ENCODE results near the gene KDM4C. TPM values are rescaled to one million over a fixed set of nuclear protein-coding genes. Genes with fewer than 3 reads are reported as not detected.

Gene KDM4C
- total RNA-seq, 1 donor from 2014 or later: 33.7 TPM

DNA sequence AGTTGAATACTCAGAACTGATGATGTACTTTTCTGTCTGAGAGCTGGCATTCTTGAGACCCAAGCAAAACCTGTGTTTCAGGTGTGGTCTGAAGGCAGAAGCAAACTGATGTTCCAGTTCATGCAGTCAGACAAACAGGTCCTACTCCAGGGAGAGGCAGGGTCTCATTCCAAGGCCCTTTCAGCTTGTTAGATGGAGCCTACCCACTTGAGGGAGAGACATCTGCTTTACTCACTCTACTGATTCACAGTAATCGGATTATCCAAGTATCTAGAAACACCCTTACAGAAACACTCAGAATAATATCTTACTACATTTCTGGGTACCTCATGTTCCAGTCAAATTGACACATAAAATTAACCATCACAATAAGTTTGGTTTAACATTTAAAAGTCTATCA, 207.8 kb downstream of the KDM4C start:
- DNase-seq (ENCODE audit: low spot score): no peak

DNA sequence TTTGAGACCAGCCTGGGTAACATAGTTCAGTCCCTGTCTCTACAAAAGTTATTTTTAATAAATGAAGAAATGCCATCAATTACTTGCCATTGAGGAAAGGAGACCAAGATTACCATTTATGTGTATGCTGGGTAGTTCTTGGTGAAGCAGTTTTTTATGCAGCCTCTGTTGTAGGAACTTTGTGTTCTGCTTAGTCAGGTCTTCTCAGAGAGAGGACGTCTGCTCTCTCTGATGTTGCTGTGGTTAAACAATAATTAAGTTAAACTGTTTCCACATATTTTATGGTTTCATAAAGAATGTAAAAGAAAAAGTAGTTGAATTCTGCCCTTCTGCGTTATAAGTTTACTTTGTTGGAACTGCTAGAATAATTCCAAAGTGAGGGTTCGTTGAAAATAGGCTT, 210.5 kb downstream of the KDM4C start:
- no peak for DNase-seq (ENCODE audit: low spot score)

DNA sequence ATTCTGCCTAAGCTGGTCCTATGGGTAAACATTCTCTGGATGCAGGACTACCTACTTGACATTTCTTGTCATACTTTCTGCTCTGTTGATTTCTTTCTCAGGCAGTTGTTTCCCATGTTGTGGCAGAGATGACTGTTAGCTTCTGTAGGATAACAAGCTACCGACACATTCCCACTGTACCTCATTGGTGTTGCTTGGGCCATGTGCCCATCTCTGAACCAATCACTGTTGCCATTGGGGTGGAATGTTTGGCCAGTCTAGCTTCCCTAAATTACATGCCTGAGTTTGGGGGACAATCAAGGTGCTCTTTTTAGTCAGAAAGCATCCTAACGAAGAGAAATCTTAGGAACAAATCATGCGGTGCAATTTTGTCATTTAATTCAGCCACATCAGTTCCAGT, 212.0 kb downstream of the KDM4C start:
- DNase-seq (ENCODE audit: low spot score): no peak

DNA sequence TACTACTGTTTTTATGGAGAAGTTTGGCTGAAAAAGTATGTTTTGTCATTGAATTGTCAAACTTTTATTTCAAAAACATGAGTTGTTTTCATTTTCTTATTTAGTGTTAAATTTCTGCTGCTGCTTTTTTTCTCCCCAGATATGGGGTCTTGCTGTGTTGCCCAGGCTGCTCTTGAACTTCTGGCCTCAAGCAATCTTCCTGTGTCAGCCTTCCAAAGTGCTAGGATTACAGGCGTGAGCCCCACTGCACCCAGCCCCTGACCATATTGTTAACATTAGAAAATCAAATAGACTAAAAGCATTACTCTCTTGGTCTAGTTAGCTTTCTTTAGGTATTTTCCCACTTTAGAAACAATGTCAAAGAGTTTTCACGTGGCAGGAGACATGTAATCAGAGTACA, 215.3 kb downstream of the KDM4C start:
- DNase-seq (ENCODE audit: low spot score): no peak

DNA sequence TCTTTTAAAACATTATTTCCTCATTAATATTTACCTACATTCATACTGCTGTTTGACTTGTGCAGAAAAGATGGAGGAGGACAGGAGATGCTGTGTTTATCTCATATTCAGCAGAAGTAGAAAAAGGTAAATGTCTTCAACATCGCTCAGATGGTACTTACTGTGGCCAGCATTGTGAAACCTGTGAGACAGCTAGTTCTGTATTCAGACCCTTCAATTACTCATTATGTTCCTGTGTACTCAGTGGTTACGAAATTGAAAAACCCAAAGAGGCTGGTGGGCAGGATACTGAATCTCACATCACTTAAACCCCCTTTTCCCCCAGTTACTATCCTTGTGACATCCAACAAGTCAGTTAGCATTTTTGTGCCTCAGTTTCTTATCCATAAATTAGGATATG, 216.0 kb downstream of the KDM4C start:
- DNase-seq (ENCODE audit: low spot score): no peak

DNA sequence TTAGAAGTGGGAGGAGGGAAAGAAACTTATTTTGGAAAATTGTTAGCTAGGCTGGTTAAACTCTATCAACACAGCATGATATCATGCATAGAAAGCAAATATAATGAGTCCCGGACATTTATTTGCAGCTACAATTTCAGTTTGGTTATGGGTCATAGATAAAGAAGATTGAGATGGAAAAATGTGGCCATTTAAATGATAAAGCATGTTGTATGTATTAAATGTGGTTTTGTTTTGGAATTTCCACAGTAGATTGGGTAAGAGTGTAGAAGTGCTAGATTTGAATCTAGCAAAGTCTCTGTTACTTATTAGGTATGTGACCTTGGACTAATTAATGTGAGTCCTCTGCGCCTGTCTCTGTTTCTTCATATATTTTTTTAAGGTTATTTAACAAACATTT, 217.4 kb downstream of the KDM4C start:
- DNase-seq (ENCODE audit: low spot score): no peak

DNA sequence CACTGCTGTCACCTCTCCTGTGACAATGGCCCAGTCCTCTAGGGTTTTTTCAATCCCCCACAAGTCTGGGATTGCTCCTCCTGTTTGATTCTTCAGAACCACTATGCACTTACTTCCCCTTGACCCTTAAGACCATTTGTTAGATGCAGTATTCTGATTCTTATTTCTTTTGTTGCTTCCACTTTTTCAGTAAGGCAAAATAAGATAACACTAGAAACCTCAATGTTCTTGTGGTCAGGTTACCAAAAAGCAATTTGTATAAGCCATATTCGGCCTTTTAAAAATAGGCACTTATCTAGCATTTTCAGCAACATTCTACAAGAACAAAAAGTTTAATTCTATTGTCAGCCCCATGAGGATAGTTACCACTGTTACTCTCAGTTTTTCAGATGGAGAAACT, 220.0 kb downstream of the KDM4C start:
- DNase-seq (ENCODE audit: low spot score): no peak

DNA sequence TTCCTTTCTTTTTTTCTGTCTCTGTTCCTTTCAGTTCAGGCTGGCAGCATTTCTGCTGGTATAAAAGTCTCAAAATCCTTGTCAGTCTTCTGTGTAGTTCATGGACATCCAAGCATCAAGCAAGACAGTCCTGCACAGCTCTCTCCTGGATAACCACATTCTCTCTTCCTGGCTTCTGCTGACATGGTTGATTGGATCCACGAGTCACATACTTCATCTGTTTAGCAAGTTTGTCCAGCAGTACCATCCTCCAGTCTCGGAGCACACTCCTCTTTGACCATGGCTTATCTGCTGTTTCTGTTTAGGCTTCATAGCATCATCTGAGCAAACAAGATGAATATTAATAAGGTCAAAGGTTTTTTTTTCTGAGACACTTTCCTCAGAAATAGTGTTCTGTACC, 220.8 kb downstream of the KDM4C start:
- DNase-seq (ENCODE audit: low spot score): no peak

DNA sequence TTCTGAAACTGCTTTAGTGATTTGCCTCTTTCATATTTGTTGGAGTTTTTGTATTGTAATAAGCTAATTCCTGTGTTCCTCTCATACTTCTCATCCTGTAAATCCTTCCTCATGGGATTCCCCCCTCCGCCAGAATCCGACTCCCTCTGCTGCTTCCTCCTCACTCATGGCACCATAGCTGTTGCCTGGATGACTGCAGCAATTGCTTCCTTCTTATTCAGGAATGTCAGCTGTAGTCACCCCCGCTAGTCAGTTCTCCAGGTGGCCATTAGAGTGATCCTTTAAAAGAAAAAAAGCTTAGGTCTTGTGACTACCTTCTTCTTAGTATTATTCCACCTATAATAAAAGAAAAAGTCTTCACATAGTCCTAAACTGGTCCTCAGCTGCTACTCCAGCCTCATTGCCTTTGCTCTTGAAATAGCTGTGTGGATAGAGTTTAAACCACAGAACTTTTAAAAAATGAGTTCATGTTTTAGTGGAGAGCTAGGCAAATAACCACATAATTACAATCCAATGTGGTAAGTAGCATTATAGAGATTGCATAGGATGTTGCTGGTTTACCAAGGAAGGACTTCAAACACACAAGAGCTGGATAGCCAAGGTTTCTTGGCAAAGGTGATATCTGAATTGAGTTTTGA, 227.3 kb downstream of the KDM4C start:
- no peak for DNase-seq (ENCODE audit: low spot score)

DNA sequence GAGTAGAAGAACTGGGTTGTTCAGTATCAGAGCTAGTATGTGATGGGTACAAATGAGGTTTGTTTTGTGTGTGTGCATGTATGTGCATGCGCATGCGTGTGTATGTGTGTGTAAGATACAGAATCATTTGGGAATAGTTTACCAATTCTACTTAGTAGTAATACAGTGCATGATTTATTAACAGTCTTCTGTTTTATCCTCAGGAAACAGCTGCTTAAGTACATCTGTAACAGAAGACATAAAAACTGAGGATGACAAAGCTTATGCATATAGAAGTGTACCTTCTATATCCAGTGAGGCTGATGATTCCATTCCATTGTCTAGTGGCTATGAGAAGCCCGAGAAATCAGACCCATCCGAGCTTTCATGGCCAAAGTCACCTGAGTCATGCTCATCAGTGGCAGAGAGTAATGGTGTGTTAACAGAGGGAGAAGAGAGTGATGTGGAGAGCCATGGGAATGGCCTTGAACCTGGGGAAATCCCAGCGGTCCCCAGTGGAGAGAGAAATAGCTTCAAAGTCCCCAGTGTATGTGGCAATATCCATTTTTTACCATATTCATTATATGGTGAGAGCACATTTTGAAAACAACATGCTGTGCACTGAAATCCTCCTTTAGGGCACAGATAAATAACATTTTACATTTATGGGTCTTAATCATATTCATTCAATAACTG, 228.5 kb downstream of the KDM4C start:
- DNase-seq (ENCODE audit: low spot score): no peak

DNA sequence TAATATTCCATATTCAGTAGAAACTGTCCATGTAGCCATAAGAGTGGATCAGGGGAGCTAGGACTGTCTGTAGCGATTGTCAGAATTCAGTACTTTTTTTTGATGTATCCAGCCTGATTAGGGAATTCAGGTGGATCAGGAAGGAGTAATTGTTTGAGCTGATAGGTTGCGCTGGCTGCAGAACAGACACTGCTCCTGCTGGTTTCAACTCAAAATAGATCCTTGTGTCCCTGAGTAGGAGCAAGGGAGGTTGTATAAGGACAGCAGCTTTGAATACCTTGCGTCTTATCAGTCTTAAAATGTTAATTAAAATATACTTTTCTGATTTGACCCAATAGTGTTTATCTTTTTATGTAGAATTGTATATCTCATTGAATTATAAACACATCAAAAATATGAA, 229.6 kb downstream of the KDM4C start:
- no peak for DNase-seq (ENCODE audit: low spot score)

DNA sequence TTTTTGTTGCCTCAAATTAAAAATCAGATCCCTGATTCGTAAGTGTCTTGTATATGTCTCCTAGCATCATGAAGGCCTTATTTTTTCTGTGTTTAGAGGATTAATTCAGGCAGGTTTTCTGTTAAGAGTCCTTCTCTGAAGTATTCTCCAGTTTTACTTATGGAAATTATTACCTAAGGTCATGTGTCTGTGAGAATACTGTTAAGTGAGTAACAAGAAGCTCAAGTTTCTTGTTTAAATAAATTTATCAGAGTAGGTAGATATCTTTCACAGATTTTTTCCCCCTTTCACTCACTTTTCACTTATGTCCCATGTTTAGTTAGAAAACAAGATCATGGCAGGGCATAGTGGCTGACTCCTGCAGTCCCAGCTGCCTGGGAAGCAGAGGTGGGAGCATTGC, 233.6 kb downstream of the KDM4C start:
- DNase-seq (ENCODE audit: low spot score): no peak

DNA sequence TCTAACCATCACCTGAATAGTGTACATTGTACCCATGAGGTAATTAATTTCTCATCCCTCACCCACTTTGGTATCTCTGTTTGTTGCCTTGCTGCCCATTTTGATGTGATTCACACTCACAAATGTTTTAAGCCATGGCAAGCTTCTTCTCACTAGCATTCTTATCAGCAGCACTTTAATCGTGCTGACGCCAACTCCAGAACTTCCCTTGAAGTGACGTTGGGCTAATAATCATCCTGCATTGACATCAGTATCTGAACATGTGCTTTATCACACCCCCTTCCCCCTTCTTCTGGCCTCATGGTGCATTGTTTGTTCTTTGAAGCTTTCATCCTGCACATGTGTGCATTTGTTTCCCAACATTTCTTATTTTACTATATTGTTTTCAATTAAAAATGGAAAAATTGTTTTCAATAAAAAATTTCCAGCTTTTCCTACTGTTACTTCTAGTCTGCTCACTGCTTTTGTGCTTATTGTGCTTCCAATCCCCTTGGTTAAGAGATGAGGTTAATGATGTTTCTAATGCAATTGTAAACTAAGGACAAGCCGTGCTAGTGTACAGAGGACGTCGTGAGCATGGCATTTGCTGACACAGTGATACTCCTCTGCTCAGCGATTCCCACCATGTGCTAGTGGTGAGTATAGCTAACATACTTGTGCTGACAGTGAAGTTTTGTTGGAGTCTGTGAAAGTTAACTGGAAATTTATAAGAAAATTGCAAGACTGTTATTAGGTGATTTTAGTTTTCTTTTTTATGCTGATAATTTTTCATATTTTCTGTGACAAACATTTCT, 238.5 kb downstream of the KDM4C start:
- no peak for DNase-seq (ENCODE audit: low spot score)

DNA sequence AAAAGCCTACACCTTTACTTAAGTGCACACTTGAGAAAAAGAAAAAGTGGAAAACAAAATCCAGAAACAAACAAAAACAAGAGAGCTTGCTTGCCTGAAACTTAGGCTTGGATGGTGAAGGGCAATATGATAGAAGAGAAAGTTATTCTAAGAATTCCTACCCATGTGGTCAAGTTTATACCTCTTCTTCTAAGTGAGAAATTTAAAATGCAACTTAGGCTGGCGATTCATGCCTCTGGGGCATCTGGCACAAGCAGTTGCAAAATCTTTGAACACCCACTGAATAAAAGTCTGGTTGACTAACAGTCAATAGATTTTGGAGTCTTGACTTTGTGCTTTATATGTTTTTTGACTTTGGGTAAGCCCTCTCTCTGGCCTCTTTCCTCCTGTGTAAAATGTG, 239.6 kb downstream of the KDM4C start:
- DNase-seq (ENCODE audit: low spot score): no peak

DNA sequence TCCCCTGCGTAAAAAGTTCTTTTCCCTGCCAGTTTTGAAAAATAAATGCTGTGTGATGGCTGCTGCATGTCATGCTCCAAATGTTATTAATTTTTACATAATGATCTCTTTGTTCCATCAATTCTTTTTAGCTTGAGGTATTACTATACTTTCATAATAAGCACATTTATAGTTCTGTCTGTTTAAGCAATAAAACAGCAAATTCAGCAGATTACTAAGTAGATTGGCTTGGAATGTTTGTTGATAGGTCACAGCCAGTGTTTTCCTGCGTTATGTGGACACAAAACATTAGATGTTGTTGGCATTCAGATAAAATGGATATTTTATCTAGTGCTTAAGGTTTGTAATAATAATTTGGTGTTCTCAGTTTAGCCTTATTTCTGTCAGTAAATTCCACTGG, 242.0 kb downstream of the KDM4C start:
- DNase-seq (ENCODE audit: low spot score): no peak

DNA sequence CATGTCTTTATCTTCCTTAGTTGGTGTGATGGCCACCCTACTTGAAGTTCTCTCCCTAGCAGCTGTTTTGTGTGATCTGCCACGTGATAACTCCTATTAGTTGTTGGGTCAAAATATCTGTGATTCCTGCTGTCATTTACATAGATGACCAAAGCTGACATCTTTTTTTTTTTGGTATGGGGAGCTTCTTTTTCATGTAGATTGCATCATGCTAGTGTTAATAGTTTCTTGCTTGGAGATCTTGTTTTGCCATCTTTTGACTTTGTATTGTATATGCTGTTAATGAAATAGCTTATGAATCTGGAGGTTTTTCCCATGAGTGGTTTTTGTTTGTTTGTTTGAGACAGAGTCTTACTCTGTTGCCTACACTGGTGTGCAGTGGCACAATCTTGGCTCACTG, 243.8 kb downstream of the KDM4C start:
- DNase-seq (ENCODE audit: low spot score): no peak

DNA sequence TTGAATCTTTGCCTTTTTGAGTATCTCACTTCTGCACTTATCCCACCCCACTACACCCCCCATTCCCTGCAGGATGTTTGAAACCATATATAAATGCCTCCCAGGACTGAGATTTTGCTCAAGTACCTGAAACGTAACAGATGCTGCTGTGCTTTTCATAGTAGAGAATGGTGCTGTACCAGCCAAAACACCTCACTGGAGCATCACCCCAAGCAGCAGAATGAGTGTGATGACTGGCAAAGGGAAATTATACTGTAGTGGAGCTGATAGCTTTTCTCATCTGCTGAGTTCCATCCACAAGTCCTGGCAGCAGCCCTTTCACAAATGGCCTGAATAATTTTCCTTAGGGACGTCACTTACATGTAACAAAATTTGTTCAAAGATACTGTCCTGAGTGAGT, 246.1 kb downstream of the KDM4C start:
- DNase-seq (ENCODE audit: low spot score): no peak

DNA sequence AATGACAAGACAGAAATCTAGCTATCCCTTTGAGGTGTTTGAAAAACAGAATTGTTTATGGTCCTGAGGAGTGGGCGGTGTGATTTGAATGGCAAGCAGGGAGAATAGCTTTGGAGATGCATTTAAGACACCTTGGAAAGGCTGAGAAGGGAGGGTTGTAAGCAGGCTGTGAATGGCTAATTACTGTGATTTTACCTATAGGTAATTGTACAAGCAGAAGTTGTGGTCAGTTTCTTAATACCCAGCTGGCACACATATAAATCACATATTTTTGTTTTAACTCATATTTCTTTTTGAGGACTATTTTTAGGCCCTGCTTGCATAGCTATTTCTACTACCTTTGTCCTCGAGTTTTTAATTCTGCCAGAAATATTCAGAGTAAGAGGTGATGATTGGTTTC, 248.6 kb downstream of the KDM4C start:
- no peak for DNase-seq (ENCODE audit: low spot score)

DNA sequence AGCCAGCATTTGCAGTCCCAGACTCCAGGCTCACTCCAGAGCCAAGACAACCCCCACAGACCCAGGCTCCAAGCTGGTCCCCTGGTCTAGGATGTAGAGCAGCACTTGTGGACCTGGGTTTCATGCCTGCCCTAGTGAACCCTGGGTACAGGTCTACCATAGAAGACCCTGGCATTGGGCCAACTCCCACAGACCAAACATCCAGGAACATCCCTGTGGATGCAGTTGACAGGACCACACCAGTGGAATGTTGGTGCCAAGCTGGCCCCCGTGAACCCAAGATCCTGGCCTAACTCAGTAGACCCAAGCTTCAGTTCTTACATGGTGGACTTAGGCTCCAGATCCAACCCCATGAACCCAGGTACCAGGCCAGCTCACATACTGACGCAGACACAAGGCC, 250.6 kb downstream of the KDM4C start:
- no peak for DNase-seq (ENCODE audit: low spot score)

DNA sequence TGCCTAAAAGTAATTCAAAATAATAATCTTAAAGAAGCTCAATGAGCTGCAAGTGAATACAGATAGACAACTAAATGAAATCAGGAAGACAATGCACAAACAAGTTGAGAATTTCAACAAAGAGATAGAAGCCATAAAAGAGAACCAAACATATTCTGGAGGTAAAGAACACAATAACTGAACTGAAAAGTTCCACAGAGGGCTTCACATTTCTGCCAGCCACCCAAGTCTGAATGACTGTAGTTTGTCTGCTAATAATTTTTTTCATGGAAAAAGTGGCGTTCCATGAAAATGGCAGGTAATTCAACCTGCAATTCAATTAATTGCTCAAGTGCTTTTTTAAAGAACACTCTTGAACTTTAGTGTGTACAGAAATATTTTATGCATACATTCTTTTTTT, 251.3 kb downstream of the KDM4C start:
- no peak for DNase-seq (ENCODE audit: low spot score)

DNA sequence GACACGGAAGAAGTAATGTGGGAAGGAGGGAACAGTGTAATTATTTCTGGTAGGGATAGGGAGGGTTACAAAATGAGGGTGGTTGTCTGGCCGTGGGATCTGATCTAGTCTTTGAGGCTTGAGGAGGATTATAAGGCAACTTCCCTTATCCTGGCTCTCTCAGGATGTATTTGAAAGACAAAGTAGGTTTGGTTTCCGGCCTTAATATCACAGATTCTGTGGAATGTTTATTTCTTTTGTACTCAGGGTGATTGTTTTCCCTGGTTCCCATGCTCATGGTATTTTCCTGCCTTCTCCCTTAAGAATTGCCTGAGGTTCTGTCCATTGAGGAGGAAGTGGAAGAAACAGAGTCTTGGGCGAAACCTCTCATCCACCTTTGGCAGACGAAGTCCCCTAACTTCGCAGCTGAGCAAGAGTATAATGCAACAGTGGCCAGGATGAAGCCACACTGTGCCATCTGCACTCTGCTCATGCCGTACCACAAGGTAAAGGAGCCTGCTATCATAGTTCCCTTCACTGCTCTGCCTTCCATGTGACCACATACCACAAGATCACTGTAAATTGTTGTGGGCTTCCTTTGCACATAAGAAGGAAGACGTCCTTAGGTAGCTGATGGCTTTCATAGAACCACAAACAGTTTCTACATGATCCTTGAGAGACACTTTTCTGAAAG, 253.8 kb downstream of the KDM4C start:
- no peak for DNase-seq (ENCODE audit: low spot score)

DNA sequence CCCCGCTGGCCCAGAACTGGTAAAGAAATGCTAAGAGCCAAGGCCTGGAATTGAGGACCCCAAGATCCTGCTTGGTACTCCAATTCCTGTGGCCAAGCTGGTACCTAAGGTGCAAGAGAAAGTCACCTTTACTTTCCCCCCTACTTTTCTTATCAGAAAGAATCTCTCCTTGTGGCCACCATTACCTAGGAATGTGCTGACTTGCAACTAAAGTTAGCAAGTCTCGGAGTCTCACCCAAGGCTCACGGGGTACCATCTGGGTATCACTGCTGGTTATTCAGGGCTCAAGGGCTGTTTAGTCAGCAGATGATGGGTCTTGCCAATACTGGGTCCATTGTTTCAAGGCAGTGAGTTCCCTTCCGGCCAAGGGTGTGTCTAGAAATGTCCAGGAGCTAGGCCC, 270.2 kb downstream of the KDM4C start:
- DNase-seq (ENCODE audit: low spot score): no peak

All from mesenteric fat pad (tissue), 1 donor.